GM18508 (cell line): ENCODE data around the gene CDC42.
"Not testable (repeated sequence)": the region's sequence is repeated elsewhere in the genome, so short reads cannot be mapped to it uniquely, and the experiment has no call there.

Experiments used
- ATAC-seq: cut with Tn5 transposase; IDR thresholded peaks from one replicate; pipeline ENCODE4 v1.9.1; 2021; ENCODE audit warnings: moderate number of reproducible peaks; ENCODE audit not compliant: insufficient read depth, unreplicated experiment

CDC42 gene

DNA sequence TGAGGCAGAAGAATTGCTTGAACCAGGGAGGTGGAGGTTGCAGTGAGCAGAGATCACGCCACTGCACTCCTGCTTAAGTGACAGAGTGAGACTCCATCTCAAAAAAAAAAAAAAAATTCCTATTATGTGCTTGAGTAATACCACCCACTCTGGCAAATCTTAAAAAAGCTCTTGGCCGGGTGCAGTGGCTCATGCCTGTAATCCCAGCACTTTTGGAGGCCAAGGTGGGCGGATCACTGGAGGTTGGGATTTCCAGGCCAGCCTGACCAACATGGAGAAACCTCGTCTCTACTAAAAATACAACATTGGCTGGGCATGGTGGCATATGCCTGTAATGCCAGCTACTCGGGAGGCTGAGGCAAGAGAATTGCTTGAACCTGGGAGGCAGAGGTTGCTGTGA, 17.7 kb upstream of the CDC42 start:
- not testable (repeated sequence) for ATAC-seq

DNA sequence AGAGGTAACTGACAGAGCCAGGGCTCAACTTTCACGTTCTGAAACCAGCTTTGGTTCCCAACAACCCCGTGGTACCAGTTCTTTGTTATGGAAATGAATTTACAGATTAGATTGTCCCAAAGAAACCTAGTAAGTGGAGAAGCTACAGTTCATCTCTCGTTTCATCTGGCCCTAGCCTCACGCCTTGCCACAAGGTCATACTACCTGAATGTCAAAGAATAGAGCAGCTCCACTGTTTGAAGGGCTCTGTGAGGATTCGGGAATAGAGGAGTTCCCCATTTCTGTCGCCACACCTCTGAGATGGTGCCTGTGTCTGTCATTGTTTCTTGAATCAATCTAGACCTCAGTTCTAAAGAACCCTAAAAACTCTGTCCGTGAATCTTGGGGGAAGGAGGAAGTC, 15.0 kb upstream of the CDC42 start:
- no peak for ATAC-seq

DNA sequence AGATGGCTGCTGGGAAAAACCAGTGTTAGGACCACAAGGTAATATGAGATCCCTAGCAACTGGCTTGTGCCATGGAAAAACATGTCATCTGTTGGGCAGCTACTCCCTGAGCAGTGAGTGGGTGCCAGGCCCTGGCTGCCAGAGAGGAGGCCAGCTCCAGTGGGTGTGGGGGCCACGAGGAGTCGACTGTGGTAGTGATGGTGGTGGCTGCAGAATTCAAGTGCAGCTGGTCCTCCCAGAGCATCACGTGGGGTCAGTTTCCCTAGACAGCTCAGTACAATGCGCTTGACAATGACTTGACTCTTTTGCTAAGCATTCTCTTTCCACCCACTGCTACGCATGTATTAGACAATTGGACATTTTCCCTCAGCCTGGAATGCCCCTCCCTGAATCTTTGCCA, 14.5 kb upstream of the CDC42 start:
- no peak for ATAC-seq

DNA sequence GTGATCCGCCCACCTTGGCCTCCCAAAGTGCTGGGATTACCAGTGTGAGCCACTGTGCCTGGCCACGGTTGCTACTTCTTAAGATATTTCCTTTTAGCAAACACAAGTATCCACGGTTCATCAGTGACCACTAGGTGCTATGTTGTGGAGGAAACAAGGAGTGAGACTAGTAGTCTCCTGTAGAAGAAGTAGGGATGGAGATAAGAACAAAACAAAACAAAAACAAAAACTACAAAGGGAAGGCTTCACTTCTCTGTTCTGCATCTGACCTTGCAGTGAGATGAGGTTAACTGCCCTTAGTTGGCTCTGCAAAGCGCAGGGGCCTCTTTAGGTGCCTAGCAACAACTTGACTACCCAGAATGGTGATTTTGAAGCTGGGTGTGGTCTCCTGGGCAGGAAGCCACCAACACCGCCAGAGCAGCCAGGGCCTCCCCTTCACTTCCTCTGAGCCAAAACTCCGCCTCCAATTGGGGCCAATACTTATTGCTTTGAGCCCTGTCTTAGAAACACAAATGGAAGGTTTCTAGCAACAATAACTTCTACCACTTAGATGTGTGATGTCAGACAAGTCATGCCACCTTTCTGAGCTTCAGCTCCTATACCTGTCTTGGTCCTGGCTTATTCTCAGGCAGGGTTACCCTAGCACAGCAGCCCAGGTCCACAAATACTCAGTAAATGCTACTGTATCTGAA, 12.8 kb upstream of the CDC42 start:
- ATAC-seq, result peak; percentile 86

DNA sequence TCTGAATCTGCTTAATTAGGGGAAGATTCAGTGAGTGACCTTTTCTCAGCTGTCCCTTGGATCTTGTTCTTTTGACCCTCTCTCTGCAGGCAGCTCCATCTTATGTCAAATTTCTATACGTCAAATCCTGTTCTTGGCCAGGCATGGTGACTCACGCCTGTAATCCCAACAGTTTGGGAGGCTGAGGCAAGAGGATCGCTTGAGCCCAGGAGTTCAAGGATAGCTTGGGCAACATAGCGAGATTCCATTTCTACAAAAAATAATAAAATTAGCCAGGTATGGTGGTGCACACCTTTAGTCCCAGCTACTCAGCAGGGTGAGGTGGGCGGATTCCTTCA, 12.3 kb upstream of the CDC42 start:
- no peak for ATAC-seq

DNA sequence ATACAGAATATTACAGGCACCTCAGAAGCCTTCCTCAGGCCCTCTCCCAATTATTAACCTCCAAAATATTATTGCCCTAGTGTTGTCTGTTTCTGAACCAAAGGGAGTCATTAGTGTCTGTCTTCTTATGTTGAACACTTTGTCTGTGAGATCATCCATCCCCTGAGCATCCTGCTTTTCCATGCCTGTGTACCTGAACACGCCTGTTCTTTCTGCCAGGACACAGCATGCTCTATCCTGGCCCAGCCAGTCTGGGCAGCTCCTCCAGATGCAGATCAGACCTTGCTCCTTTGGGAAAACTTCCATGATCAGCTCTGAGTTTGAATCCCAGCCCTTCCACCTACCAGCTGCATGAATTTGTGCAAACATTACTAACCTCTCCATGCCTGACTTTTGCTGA, 11.0 kb upstream of the CDC42 start:
- ATAC-seq, result no peak

DNA sequence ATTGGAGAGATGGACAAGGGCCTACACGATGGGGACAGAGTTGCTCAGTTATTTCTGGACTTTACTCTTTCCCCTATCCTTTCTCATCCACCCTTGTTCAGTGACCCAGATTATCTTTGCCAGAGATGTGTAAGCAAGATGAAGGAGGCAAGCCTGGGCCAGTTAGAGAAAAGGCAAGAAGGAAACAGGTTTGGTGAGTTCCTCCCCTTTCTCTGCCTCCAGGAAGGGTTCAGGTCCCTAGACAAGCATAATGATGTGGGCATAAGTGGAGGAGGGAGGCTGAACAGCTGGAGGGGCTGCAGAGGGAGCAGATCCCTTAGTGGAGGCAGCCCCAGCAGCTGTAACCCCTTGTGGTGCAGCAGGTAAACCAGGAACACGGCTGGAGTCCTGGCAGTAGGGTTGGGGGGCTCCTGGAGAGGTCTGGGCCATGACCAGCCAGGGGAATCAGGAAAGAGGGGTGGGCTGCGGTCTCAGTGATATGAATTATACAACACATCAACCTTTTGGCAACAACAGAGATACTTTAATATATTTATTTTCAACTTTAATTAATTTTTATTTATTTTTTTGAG, 9.2 kb upstream of the CDC42 start:
- ATAC-seq, result no peak

DNA sequence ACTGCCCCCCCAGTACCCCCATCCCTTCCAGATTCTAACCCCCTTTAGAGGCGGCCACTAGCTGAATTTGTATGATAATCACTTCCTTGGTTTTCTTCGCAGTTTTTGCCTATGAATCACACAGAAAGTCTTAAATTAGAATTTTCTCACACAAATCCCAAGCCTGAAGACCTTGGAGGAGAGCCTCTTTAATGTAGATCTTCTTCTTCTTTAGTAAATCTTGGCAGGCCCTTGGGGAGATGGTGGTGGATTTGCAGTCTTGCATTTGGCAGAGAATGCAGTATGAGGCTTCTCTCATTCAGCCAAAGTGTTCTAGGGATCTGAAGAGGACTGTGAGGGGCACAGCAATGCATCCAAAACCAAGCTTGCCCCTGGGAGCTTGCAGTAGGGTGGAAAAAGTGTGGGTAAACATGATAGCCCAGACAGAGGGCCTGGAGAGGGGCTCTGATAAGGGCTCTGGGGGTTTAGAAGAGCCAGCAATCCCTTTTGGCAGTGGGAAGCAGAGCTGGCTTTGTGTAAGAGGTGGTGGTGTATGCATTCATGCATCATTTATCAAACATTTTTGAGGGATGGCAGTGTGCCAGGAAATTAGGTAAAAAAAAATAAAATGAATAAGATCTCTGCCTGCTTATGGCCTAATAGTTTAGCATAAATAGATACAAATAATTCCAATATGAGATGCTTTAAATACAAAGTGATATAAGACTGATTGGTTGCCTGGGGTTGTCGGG, 7.7 kb upstream of the CDC42 start:
- ATAC-seq, result no peak

DNA sequence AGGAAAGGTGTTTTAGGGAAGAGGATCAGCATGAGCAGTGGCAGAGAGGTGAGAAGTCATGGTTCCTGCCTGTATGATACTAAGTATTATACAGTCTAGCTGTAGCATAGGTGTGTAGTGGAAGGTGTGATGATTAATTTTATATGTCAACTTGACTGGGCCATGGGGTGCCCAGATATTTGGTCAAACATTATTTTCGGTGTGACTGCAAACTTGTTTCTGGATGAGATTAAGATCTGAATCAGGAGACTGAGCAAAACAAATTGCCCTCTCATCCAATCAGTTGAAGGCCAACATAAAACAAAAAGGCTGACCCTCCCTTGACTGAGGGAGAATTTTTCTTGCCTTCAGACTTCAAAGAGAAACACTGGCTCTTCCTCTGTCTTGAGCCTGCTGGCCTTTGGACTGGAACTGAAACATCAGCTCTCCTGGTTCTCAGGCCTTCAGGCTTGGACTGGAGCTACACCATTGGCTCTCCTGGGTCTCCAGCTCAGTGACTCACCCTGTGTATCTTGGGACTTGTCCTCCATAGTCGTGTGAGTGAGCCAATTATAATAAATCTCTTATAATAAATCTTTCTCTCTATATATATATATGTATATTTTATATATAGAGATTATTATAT, 6.8 kb upstream of the CDC42 start:
- ATAC-seq, result no peak

DNA sequence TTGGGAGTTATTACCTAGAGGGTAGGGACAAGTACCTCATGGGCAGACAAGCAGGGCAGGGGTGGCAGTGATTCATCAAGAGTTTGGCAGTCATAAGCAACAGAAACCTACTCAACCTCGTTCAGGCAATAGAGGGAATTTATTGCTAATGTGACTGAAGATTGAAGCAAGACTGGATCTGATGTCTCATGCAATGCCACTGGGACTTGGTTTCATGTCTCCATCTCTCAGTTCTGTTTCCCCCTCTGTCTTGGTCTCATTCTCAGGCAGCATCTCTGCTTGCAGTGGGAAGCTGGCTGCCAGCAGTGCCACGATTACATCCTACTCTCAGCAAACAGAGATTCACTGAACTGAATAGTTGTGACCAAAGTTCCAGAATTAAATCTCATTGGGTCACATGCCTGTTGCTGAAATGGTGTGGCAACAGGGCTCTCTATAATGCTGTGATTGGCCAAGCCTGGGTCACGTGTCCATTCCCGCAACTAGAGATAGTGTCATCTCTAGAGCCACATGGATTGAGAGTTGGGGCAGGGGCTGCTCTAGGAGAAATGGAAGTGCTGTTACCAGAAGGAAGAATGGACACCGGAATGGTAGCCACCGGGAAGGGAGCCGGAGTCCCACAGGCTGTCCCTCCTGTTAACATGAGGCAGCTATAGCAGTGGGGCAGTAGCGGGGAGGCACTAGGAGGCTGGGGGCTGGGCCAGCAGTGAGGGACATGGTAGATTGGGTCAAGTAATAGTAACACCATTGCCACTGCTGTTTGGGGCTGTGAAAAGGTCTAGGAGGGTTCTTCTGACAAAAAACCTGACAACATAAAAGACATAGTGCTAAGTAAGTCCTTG, 3.9 kb upstream of the CDC42 start:
- no peak for ATAC-seq

DNA sequence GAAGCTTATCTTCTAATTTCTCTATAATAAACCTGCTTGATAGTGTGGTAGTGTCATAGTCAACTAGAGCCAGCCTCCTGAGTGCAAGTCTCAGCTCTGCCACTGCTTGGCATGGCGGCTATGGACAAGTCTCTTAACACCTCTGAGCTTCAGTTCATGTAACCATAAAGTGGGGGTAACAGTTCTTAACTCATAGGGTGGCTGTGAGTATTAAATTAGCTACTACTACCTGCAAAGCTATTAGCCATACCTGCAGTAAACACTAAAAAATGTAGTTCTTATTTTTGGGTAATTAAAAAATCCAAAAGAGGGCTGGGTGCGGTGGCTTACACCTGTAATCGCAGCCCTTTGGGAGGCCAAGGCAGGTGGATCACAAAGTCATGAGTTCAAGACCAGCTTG, 2.2 kb upstream of the CDC42 start:
- no peak for ATAC-seq

DNA sequence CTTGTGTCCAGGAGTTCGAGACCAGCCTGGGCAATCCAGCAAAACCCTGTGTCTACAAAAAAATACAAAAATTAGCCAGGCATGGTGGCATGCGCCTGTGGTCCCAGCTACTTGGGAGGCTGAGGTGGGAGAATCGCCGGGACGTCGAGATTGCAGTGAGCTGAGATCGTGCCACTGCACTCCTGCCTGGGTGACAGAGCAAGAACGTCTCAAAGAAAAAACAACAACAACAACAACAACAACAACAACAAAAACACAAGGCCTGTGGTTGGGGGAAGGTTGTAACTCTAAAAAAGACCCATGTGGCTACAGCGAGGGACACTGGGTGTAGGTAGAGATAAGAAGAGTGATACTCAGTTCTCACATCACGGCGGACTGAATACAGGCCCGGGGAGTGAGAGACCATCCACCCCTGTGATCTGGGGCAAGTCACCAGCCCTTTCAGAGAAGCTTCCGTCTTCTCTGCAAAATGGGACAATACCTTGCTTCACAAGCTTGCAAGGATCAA, 848 bp upstream of the CDC42 start:
- ATAC-seq, result no peak

DNA sequence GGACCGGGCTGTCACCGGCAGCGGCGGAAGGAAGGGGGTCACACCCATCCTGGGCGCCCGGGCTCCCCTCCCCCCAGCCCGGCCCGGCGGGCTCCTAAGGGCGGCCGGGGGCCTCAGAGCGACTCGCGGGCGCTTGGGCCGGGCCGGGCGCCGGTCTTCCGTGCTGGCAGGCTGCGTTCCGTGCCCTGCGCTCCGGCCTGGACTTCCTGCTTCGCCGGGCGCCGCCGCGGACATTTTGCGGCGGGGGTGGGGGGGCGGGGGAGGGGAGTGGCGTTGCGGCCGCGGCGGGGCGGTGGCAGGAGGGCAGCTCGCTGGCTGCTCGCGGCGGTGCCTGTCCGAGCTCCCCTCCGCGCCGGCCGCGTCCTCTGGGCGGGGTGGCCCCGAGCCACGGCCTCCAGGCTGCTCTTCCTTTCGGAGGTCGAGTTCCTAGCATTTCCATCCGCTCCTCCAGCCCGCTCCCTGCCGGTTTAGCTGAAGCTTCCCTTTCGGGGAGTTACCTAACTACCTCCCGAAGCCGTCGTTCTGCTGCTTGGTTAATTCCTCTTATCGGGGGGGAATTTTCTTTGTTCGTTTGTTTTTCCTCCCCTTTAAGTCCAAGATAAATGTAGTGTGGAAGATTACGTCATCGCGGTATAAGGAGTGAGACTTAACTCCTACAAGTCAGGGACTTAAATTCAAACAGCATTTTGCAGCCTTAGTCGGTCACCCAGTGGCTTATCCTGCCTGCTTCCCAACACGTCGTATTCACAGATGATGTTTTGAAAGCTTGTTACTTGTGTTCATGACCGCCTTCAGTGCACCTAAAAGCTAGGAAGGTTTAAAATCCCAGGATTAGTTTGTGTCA, 730 bp downstream of the CDC42 start:
- no peak for ATAC-seq

DNA sequence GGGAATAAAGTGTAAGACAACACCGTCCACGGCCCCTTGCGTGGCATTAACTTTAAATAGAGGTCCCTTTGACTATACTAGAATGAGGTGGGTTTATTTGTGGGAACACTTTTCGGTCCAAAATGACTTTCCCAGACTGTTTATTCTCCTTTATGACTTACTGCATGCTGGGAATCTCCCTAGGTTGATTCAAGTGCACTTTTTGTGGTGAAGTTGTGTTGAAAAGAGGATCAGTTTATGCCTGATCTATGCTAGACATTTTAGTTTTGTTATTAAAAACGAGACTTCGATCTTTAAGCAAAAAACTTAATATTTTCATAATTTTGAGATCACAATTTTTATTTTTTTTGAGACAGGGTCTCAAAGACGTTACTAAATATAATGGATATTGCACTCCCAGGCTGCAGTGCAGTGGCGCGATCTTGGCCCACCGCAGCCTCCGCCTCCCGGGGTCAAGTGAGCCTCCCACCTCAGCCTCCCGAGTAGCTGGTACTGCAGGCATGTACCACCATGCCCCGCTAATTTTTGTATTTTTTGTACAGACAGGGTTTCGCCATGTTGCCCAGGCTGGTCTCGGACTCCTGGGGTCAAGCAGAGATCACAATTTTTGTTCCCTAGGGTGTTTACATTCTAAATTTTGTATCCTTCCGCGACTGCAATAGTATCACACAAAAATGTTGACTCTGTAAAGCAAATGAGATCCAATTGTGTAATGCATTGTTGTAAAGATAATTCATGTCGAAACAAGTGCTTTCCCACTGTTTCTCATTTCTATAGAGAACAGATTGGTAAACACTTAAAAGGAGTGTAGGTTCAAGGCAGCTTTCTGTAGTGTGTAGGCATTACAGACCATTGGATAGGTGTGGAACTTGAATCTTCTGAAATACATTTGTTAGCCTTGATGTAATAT, 1.6 kb downstream of the CDC42 start:
- no peak for ATAC-seq

DNA sequence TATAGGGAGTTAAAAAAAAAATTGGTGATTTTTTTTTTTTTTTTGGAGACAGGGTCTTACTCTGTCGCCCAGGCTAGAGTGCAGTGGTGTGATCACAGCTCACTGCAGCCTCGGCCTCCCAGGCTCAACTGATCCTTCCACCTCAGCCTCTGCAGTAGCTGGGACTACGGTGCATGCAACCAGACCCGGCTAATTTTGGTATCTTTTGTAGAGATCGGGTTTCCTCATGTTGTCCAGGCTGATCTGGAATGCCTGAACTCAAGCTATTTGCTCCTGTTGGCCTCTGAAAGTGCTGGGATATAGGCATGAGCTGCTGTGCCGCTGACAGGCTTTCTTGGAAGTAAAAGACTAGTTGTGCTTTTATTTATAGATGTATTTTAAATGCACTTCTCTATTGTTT, 3.0 kb downstream of the CDC42 start:
- ATAC-seq, result no peak

DNA sequence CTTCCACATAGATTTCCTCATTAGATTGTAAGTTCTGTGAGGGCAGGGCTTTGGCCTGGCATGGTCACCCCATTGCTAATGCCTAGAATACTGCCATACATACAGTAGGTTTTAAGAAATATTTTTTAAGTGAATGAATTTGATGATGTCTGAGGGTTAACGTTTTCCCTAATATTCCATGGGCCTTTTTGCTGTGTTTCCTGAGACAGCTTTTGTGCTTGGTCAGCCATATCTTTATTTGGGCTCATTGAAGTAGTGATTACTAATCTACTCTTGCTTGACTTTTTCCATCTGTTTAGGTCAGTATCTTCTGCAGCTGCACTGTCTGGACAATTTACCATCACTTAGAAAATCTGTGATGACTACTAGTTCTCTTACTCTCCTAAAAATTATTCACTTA, 3.5 kb downstream of the CDC42 start:
- no peak for ATAC-seq

DNA sequence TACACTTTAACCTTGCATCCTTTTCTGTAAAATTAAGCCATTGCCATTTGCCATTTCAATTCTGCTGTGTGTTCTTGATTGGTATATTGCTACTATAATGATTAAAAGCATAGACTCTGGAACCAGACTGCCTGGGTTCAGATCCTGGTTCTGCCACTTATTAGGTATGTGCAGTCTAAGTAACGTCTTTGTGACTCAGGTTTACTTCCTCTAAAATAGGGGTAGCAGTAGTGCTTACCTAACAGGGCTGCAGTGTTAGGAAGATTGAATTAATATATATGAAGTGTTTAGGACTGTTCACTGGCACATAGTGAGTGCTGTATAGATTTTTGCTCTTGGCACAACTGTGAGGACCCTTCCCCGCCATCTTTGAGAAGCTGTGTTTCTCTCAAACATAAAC, 4.4 kb downstream of the CDC42 start:
- no peak for ATAC-seq

DNA sequence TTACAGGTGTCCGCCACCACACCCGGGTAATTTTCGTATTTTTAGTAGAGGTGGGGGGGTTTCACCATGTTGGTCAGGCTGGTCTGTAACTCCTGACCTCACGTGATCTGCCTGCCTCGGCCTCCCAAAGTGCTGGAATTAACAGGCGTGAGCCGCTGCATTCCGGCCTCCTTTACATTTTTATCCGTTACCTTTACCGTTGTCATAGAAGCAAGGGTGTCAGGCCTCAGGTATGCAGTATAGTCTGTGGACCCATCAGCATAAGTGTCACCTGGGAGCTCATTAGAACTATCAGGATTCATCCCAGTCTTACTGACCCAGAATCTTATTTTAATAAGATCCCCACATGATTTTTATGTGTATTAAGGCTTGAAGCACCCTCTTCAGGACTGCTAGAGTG, 5.4 kb downstream of the CDC42 start:
- no peak for ATAC-seq
